ENCODE measurements around the gene CAPSL.
A peak's percentile ranks its signal among the peaks of the same experiment; 100 is the strongest.
"Not testable (repeated sequence)": the region's sequence is repeated elsewhere in the genome, so short reads cannot be mapped to it uniquely, and the experiment has no call there.

CAPSL gene

GRCh38 chr5:35938568-35939227, at the start of gene CAPSL:
TSS of gene CAPSL (minus strand) at chr5:35938622. CDS start at chr5:35921120, 17,502 bp downstream.
- no peak for DNase-seq
- ATAC-seq = no peak

- ATAC-seq = no peak
- no peak for DNase-seq
Measured at GRCh38 chr5:35987776-35988175, 49.4 kb upstream of the CAPSL start.

- ATAC-seq = no peak
- no peak for DNase-seq
Measured at GRCh38 chr5:35979715-35980114, 41.3 kb upstream of the CAPSL start.

- not testable (repeated sequence) for DNase-seq, ATAC-seq
Measured at GRCh38 chr5:35976859-35977258, 38.4 kb upstream of the CAPSL start.

GRCh38 chr5:35974570-35974969, 36.1 kb upstream of the CAPSL start:
- ATAC-seq (no peak), DNase-seq (no peak)

GRCh38 chr5:35971878-35972210, 33.4 kb upstream of the CAPSL start:
- ATAC-seq (no peak), DNase-seq (no peak)

GRCh38 chr5:35971186-35971877, 32.9 kb upstream of the CAPSL start:
- ATAC-seq = no peak
- DNase-seq = no peak

- DNase-seq (peak; percentile 30), ATAC-seq (no peak)
Measured at GRCh38 chr5:35963381-35963843, 25.0 kb upstream of the CAPSL start.

- ATAC-seq = peak; percentile 43
- no peak for DNase-seq
Measured at GRCh38 chr5:35960328-35960727, 21.9 kb upstream of the CAPSL start.

- ATAC-seq = no peak
- DNase-seq = no peak
Measured at GRCh38 chr5:35956429-35956828, 18.0 kb upstream of the CAPSL start.

- DNase-seq (peak; percentile 16), ATAC-seq (peak; percentile 66)
Measured at GRCh38 chr5:35954175-35954574, 15.8 kb upstream of the CAPSL start.

GRCh38 chr5:35947085-35947484, 8.7 kb upstream of the CAPSL start:
- DNase-seq = no peak
- ATAC-seq = no peak

GRCh38 chr5:35939639-35940038, 1.2 kb upstream of the CAPSL start:
- no peak for DNase-seq
- ATAC-seq = no peak

- ATAC-seq (peak; percentile 47), DNase-seq (peak; percentile 72)
Measured at GRCh38 chr5:35926389-35927051, 11.9 kb downstream of the CAPSL start.

- peak; percentile 84 for DNase-seq
- ATAC-seq = peak; percentile 87
Measured at GRCh38 chr5:35924950-35925722, 13.3 kb downstream of the CAPSL start.

- no peak for DNase-seq
- peak; percentile 12 for ATAC-seq
Measured at GRCh38 chr5:35924122-35924949, 14.1 kb downstream of the CAPSL start.

- no peak for DNase-seq
Measured at GRCh38 chr5:35922468-35922867, 16.0 kb downstream of the CAPSL start.

GRCh38 chr5:35921930-35922329, 16.5 kb downstream of the CAPSL start:
- DNase-seq (no peak), ATAC-seq (no peak)

More at GRCh38 chr5:35922468-35922867, 16.0 kb downstream of the CAPSL start:
- ATAC-seq = no peak

GRCh38 chr5:35920890-35921289, 17.5 kb downstream of the CAPSL start:
- ATAC-seq = no peak
- DNase-seq = no peak

- DNase-seq = no peak
- peak; percentile 74 for ATAC-seq
Measured at GRCh38 chr5:35919191-35919590, 19.2 kb downstream of the CAPSL start.

GRCh38 chr5:35908814-35909213, 29.6 kb downstream of the CAPSL start:
- DNase-seq (no peak), ATAC-seq (peak; percentile 70)

- DNase-seq (no peak), ATAC-seq (peak; percentile 67)
Measured at GRCh38 chr5:35908228-35908627, 30.2 kb downstream of the CAPSL start.
